IMR-90 (cell line): Measurements from ENCODE around the gene IGLL1. TPM values are rescaled to one million over a fixed set of nuclear protein-coding genes. Genes with fewer than 3 reads are reported as not detected.
A peak's percentile ranks its signal among the peaks of the same experiment; 100 is the strongest.
"Not testable (repeated sequence)": the region's sequence is repeated elsewhere in the genome, so short reads cannot be mapped to it uniquely, and the experiment has no call there.

Experiments
- ATAC-seq: fragments of 200-7000 bp; cut with Tn5 transposase; 2 replicates; pipeline ENCODE4 v1.9.1; 2020; ENCODE audit warnings: low read depth, mild to moderate bottlenecking, moderate library complexity
- BruUV-seq: library from RNA; stranded (reverse); fragments of 400-500 nt; replicated peaks from 2 replicates; lab custom pipeline; 2021; lab: Mats Ljungman, UMichigan
- CTCF ChIA-PET: fragments of 300-600 bp; formaldehyde crosslinking; extraction: SDS; loops from one replicate; lab custom pipeline; 2021; ENCODE audit warnings: antibody characterized with exemption; lab: Yijun Ruan, JAX
- POLR2A ChIA-PET: fragments of 300-600 bp; sonication (Branson Sonifier 250); formaldehyde crosslinking; loops from one replicate; lab custom pipeline; 2022; ENCODE audit warnings: antibody characterized with exemption; ENCODE audit not compliant: unreplicated experiment; lab: Charles Lee
- DNase-seq: peaks from one replicate; pipeline ENCODE4 v3.0.0; 2013
- H2AFZ ChIP-seq: replicated peaks from 2 replicates; pipeline ENCODE3; 2013; ENCODE audit warnings: low read length, mild to moderate bottlenecking; ENCODE audit not compliant: poor library complexity
- H2AK5ac ChIP-seq: 2 replicates; pipeline ENCODE4 v1.6.1; 2013; ENCODE audit warnings: low read depth, low read length, inconsistent platforms
- H2AK9ac ChIP-seq: replicated peaks from 2 replicates; pipeline ENCODE3; 2013; ENCODE audit warnings: mild to moderate bottlenecking, low read depth, low read length, moderate library complexity; ENCODE audit not compliant: poor library complexity
- H2BK120ac ChIP-seq: 2 replicates; pipeline ENCODE4 v1.6.1; 2013; ENCODE audit warnings: low read depth, low read length, inconsistent platforms
- H2BK15ac ChIP-seq: 3 replicates; pipeline ENCODE4 v1.6.1; 2013; ENCODE audit warnings: low read depth, low read length, inconsistent platforms
- H2BK20ac ChIP-seq: 2 replicates; pipeline ENCODE4 v1.6.1; 2013; ENCODE audit warnings: low read depth, mild to moderate bottlenecking, inconsistent platforms, low read length, moderate library complexity
- H2BK5ac ChIP-seq: 2 replicates; pipeline ENCODE4 v1.6.1; 2013; ENCODE audit warnings: mild to moderate bottlenecking, low read depth, low read length, inconsistent platforms; ENCODE audit not compliant: poor library complexity, severe bottlenecking
- H3K14ac ChIP-seq: replicated peaks from 2 replicates; pipeline ENCODE4 v1.6.1; 2013; ENCODE audit warnings: low read depth, low read length, inconsistent platforms
- H3K18ac ChIP-seq: 2 replicates; pipeline ENCODE4 v1.6.1; 2013; ENCODE audit warnings: low read depth, low read length, control low read depth
- H3K23ac ChIP-seq: 2 replicates; pipeline ENCODE4 v1.6.1; 2013; ENCODE audit warnings: low read depth, low read length, inconsistent platforms
- H3K27ac ChIP-seq: 2 replicates; pipeline ENCODE4 v1.5.1; 2013; ENCODE audit warnings: mild to moderate bottlenecking, control low read depth, low read length; ENCODE audit not compliant: insufficient read depth
- H3K27me3 ChIP-seq: 2 replicates; pipeline ENCODE4 v1.6.1; 2013; ENCODE audit warnings: low read length; ENCODE audit not compliant: control insufficient read depth, insufficient read depth
- H3K36me3 ChIP-seq: 2 replicates; pipeline ENCODE4 v1.6.1; 2013; ENCODE audit warnings: low read length, mixed read lengths; ENCODE audit not compliant: control insufficient read depth, insufficient read depth
- H3K4ac ChIP-seq: 2 replicates; pipeline ENCODE4 v1.6.1; 2013; ENCODE audit warnings: low read depth, low read length, inconsistent platforms
- H3K4me1 ChIP-seq: 2 replicates; pipeline ENCODE4 v1.6.1; 2013; ENCODE audit warnings: low read length, mixed read lengths; ENCODE audit not compliant: control insufficient read depth, insufficient read depth
- H3K4me2 ChIP-seq: 2 replicates; pipeline ENCODE4 v1.6.1; 2013; ENCODE audit warnings: low read depth, mild to moderate bottlenecking, control low read depth, low read length, moderate library complexity
- H3K4me3 ChIP-seq: 2 replicates; pipeline ENCODE4 v1.5.1; 2013; ENCODE audit warnings: low read depth, mild to moderate bottlenecking, control low read depth, low read length, moderate library complexity; ENCODE audit not compliant: insufficient read depth
- H3K56ac ChIP-seq: 2 replicates; pipeline ENCODE4 v1.6.1; 2013; ENCODE audit warnings: low read length, inconsistent platforms; ENCODE audit not compliant: insufficient read depth; ENCODE audit errors: extremely low read depth
- H3K79me1 ChIP-seq, 2 experiments: 2 replicates each; pipeline ENCODE4 v1.6.1; 2013; ENCODE audit warnings: low read length in 2 of 2, inconsistent platforms in 1 of 2, low read depth in 1 of 2
- H3K9ac ChIP-seq: 2 replicates; pipeline ENCODE4 v1.6.1; 2013; ENCODE audit warnings: low read depth, low read length, control low read depth
- H3K9me1 ChIP-seq: 2 replicates; pipeline ENCODE4 v1.6.1; 2013; ENCODE audit warnings: low read length, inconsistent platforms; ENCODE audit not compliant: insufficient read depth
- H3K9me3 ChIP-seq: 2 replicates; pipeline ENCODE4 v1.6.1; 2013; ENCODE audit warnings: low read length; ENCODE audit not compliant: control insufficient read depth, insufficient read depth
- H4K20me1 ChIP-seq: 2 replicates; pipeline ENCODE4 v1.6.1; 2013; ENCODE audit warnings: low read length, inconsistent platforms; ENCODE audit not compliant: insufficient read depth
- H4K5ac ChIP-seq: 2 replicates; pipeline ENCODE4 v1.6.1; 2013; ENCODE audit warnings: mild to moderate bottlenecking, low read depth, low read length, control low read depth
- H4K8ac ChIP-seq, 2 experiments: 2 replicates each; pipeline ENCODE4 v1.6.1; 2013; ENCODE audit warnings: low read depth in 2 of 2, low read length in 2 of 2, control low read depth in 1 of 2, inconsistent platforms in 1 of 2
- H4K91ac ChIP-seq: 2 replicates; pipeline ENCODE4 v1.6.1; 2013; ENCODE audit warnings: low read depth, low read length, inconsistent platforms; ENCODE audit not compliant: insufficient read depth
- WGBS, 2 experiments: methylation state at CpG; one replicate each; pipeline versions ENCODE4 v1.1.5 to v1.1.7; 2013; ENCODE audit warnings: missing lambda C conversion rate in 2 of 2; ENCODE audit not compliant: insufficient read length in 1 of 2; ENCODE audit errors: extremely low coverage in 2 of 2; 5-methylcytosine and 5-hydroxymethylcytosine counted together
- dilution Hi-C: fragments of 300-500 bp; cut with HindIII; formaldehyde crosslinking; loops from one replicate; pipeline ENCODE4 v1.14.3; 2018; ENCODE audit warnings: low sequenced_read_pairs; ENCODE audit not compliant: unreplicated experiment
- in situ Hi-C: fragments of 300-500 bp; cut with MboI; formaldehyde crosslinking; loops from 3 replicates; pipeline ENCODE4 v1.14.3; 2019; ENCODE audit warnings: low sequenced_read_pairs, inconsistent platforms, mixed read lengths
- intact Hi-C: fragments of 100-400 bp; cut with micrococcal nuclease; formaldehyde crosslinking; loops from 2 replicates; pipeline ENCODE4 v1.10.0; 2022
- polyA plus RNA-seq, 3 experiments: library from polyadenylated mRNA; depleted of rRNA; stranded (reverse); fragments of >200 nt; gene quantifications; 2 replicates each; pipeline ENCODE4 v1.2.3, GENCODE V29; 2012; ENCODE audit warnings: low replicate concordance in 1 of 3
- total RNA-seq: library from RNA; depleted of rRNA; stranded (reverse); fragments of >200 nt; gene quantifications from 2 replicates; pipeline ENCODE4 v1.2.3, GENCODE V29; 2012

Gene IGLL1
- total and polyA plus RNA-seq, 2 of the 4 experiments (the other 2 are of a cell fraction), result not detected

GRCh38 chr22:23539839-23540198 is 40.3 kb downstream of the IGLL1 start:
- CTCF ChIA-PET, H2BK15ac ChIP-seq, H4K20me1 ChIP-seq, dilution Hi-C loops, H3K9me1 ChIP-seq, H3K27ac ChIP-seq, H3K14ac ChIP-seq, H2BK120ac ChIP-seq, H3K9ac ChIP-seq, H4K5ac ChIP-seq, ATAC-seq, H3K9me3 ChIP-seq, H3K4ac ChIP-seq, POLR2A ChIA-PET, BruUV-seq, H3K4me2 ChIP-seq, H2AK5ac ChIP-seq, DNase-seq, H3K79me1 ChIP-seq, H2BK5ac ChIP-seq, H3K23ac ChIP-seq, H3K4me3 ChIP-seq, H3K4me1 ChIP-seq, H3K56ac ChIP-seq, H3K36me3 ChIP-seq, H2AFZ ChIP-seq, H4K91ac ChIP-seq, H2BK20ac ChIP-seq, H3K18ac ChIP-seq, in situ Hi-C loops, H4K8ac ChIP-seq: not testable (repeated sequence)
- Histone ChIP-seq H3K27me3 (peaks cover 16% of the 10 kb centered on the region; the same call in 1 of the 2 replicates), H2AK9ac (peak overlapping the region; percentile 78)
- intact Hi-C loops, result loop anchor here (1.0 to 10.0 kb wide), 6 partner anchors 138 to 415 kb away; partner anchors contain the start of gene CHCHD10
- WGBS, 2 experiments, result no CpG with 5 or more reads among the region's 7 CpGs
